GM12878 (cell line): ENCODE measurements around the gene HRH3. TPM values are rescaled to one million over a fixed set of nuclear protein-coding genes. Genes with fewer than 3 reads are reported as not detected.

Experiments
- ATAC-seq: fragments of 200-7000 bp; cut with Tn5 transposase; 3 replicates; pipeline ENCODE4 v1.9.1; 2020; ENCODE audit warnings: mild to moderate bottlenecking, moderate library complexity
- BruUV-seq: library from RNA; stranded (reverse); fragments of 400-500 nt; replicated peaks from 2 replicates; lab custom pipeline; 2021; lab: Mats Ljungman, UMichigan
- CTCF ChIA-PET: fragments of 300-600 bp; sonication (Branson Sonifier 250); formaldehyde crosslinking; extraction: SDS; loops from one replicate; lab custom pipeline; 2021; ENCODE audit warnings: inconsistent platforms; lab: Yijun Ruan, JAX
- POLR2A ChIA-PET: fragments of 350-600 bp; formaldehyde crosslinking; extraction: SDS; loops from one replicate; lab custom pipeline; 2021; ENCODE audit warnings: inconsistent platforms; lab: Charles Lee
- RAD21 ChIA-PET: fragments of 300-600 bp; sonication (Branson Sonifier 250); formaldehyde crosslinking; loops from one replicate; lab custom pipeline; 2023; ENCODE audit warnings: antibody characterized with exemption; ENCODE audit not compliant: unreplicated experiment; lab: Charles Lee
- SMC1A ChIA-PET: fragments of 300-600 bp; sonication (Branson Sonifier 250); formaldehyde crosslinking; loops from one replicate; lab custom pipeline; 2023; ENCODE audit not compliant: unreplicated experiment, uncharacterized antibody; lab: Charles Lee
- DNase-seq: peaks from one replicate; pipeline ENCODE4 v3.0.0-alpha.2; 2011; ENCODE audit warnings: low read depth, low spot score
- FAIRE-seq: peaks from 3 replicates; lab custom pipeline; 2011; peaks lifted over from hg19 to GRCh38; lab: Jason Lieb, UNC
- H2AFZ ChIP-seq: 2 replicates; pipeline ENCODE4 v1.6.0; 2011; ENCODE audit warnings: low read depth, low read length, control low read depth; ENCODE audit not compliant: control insufficient read depth
- H3K27ac ChIP-seq: 2 replicates; pipeline ENCODE4 v1.5.1; 2011; ENCODE audit warnings: control low read depth; ENCODE audit not compliant: control insufficient read depth, insufficient read depth
- H3K27me3 ChIP-seq, 2 experiments: replicated peaks in 1 of 2; 2 replicates each; pipeline versions ENCODE4 v1.6.0 to v1.6.1; 2011; ENCODE audit warnings: low read length in 1 of 2; ENCODE audit not compliant: control insufficient read depth in 2 of 2, insufficient read depth in 2 of 2
- H3K36me3 ChIP-seq, 2 experiments: 2 replicates each; pipeline ENCODE4 v1.5.1; 2011; ENCODE audit warnings: low read length in 1 of 2; ENCODE audit not compliant: control insufficient read depth in 2 of 2, insufficient read depth in 2 of 2
- H3K4me1 ChIP-seq: 2 replicates; pipeline ENCODE4 v1.6.1; 2011; ENCODE audit warnings: mild to moderate bottlenecking, low read length, moderate library complexity, mixed read lengths; ENCODE audit not compliant: control insufficient read depth, insufficient read depth
- H3K4me2 ChIP-seq: 2 replicates; pipeline ENCODE4 v1.6.0; 2011; ENCODE audit warnings: control low read depth; ENCODE audit not compliant: control insufficient read depth, insufficient read depth
- H3K4me3 ChIP-seq: fragments of 200-600 bp; sonication (generic); 2 replicates; pipeline ENCODE4 v1.5.1; 2016
- H3K79me2 ChIP-seq: 2 replicates; pipeline ENCODE4 v1.6.0; 2011; ENCODE audit warnings: low read length; ENCODE audit not compliant: control insufficient read depth, insufficient read depth
- H3K9ac ChIP-seq: 2 replicates; pipeline ENCODE4 v1.8.0; 2011; ENCODE audit warnings: low read length, control low read depth, mixed read lengths; ENCODE audit not compliant: control insufficient read depth, insufficient read depth
- H3K9me3 ChIP-seq: replicated peaks from 3 replicates; pipeline ENCODE4 v1.5.1; 2011; ENCODE audit warnings: mild to moderate bottlenecking, low read length; ENCODE audit not compliant: control insufficient read depth, insufficient read depth
- H4K20me1 ChIP-seq: 2 replicates; pipeline ENCODE4 v1.6.0; 2011; ENCODE audit not compliant: control insufficient read depth, insufficient read depth
- ATF2 ChIP-seq: IDR thresholded peaks from 2 replicates; pipeline ENCODE4 v1.6.1; 2012; ENCODE audit warnings: low read length, inconsistent platforms
- BACH1 ChIP-seq: fragments of 450-650 bp; IDR thresholded peaks from 2 replicates; pipeline ENCODE4 v1.6.1; 2017; ENCODE audit warnings: mild to moderate bottlenecking, borderline replicate concordance
- CHD2 ChIP-seq: IDR thresholded peaks from 2 replicates; pipeline ENCODE4 v1.6.1; 2011; ENCODE audit warnings: low read depth, low read length, improper control_type of control experiment, borderline replicate concordance
- CREM ChIP-seq: IDR thresholded peaks from 2 replicates; pipeline ENCODE4 v1.6.1; 2014; ENCODE audit warnings: antibody characterized with exemption, low read depth
- CTCF ChIP-seq, 3 experiments: IDR thresholded peaks in 2 of 3; conservative IDR thresholded peaks in 1 of 3; 2 replicates each; pipeline ENCODE4 v1.5.1; 2011; ENCODE audit warnings: low read depth in 3 of 3, low read length in 3 of 3, mild to moderate bottlenecking in 3 of 3, control low read depth in 2 of 3, moderate library complexity in 2 of 3, inconsistent platforms in 1 of 3, mixed read lengths in 1 of 3; ENCODE audit not compliant: control insufficient read depth in 2 of 3, insufficient read depth in 1 of 3; ENCODE audit errors: extremely low read depth in 1 of 3
- ETV6 ChIP-seq, 2 experiments: fragments of 450-650 bp in 1 of 2; IDR thresholded peaks in 1 of 2; conservative IDR thresholded peaks in 1 of 2; 2 replicates each; pipeline ENCODE4 v1.6.1; 2014; ENCODE audit warnings: antibody characterized with exemption in 1 of 2, borderline replicate concordance in 1 of 2, low read depth in 1 of 2, mild to moderate bottlenecking in 1 of 2, moderate library complexity in 1 of 2
- HSF1 ChIP-seq: fragments of 150-350 bp; IDR thresholded peaks from 2 replicates; pipeline ENCODE4 v1.6.1; 2014; ENCODE audit warnings: mild to moderate bottlenecking, low read depth, low read length
- MEF2A ChIP-seq: IDR thresholded peaks from 2 replicates; pipeline ENCODE4 v1.6.1; 2011; ENCODE audit warnings: low read depth, mild to moderate bottlenecking, low read length, moderate library complexity; ENCODE audit not compliant: insufficient read depth
- PAX8 ChIP-seq: fragments of 450-650 bp; IDR thresholded peaks from 2 replicates; pipeline ENCODE4 v1.6.1; 2017; ENCODE audit warnings: mild to moderate bottlenecking, moderate library complexity
- RBBP5 ChIP-seq: fragments of 200-600 bp; sonication (generic); conservative IDR thresholded peaks from 2 replicates; pipeline ENCODE4 v1.6.1; 2016
- SMC3 ChIP-seq: IDR thresholded peaks from 2 replicates; pipeline ENCODE4 v1.6.1; 2011; ENCODE audit warnings: low read length, improper control_type of control experiment, borderline replicate concordance
- SPI1 ChIP-seq: IDR thresholded peaks from 2 replicates; pipeline ENCODE4 v1.6.1; 2011; ENCODE audit warnings: low read depth, mild to moderate bottlenecking, low read length, moderate library complexity, borderline replicate concordance; ENCODE audit not compliant: insufficient read depth
- SREBF1 ChIP-seq: IDR thresholded peaks from 2 replicates; pipeline ENCODE4 v1.6.1; 2012; ENCODE audit warnings: mild to moderate bottlenecking, low read length
- SREBF2 ChIP-seq: IDR thresholded peaks from 2 replicates; pipeline ENCODE4 v1.6.1; 2012; ENCODE audit warnings: mild to moderate bottlenecking, low read length
- SRF ChIP-seq, 2 experiments: IDR thresholded peaks; 2 replicates each; pipeline ENCODE4 v1.6.1; 2011; ENCODE audit warnings: low read depth in 2 of 2, low read length in 2 of 2, mild to moderate bottlenecking in 1 of 2, moderate library complexity in 1 of 2
- SUPT20H ChIP-seq: IDR thresholded peaks from 2 replicates; pipeline ENCODE4 v1.6.1; 2011; ENCODE audit warnings: low read depth, mild to moderate bottlenecking, low read length, moderate library complexity, borderline replicate concordance; ENCODE audit not compliant: control insufficient read depth
- TARDBP ChIP-seq: IDR thresholded peaks from 2 replicates; pipeline ENCODE4 v1.6.1; 2016; ENCODE audit warnings: borderline replicate concordance
- ZBED1 ChIP-seq: IDR thresholded peaks from 2 replicates; pipeline ENCODE4 v1.6.1; 2016; ENCODE audit warnings: borderline replicate concordance
- ZNF384 ChIP-seq: IDR thresholded peaks from 2 replicates; pipeline ENCODE4 v1.6.1; 2012; ENCODE audit warnings: low read depth, mild to moderate bottlenecking, low read length, improper control_type of control experiment, borderline replicate concordance
- WGBS: methylation state at CpG from one replicate; pipeline ENCODE4 v1.1.6; 2016; ENCODE audit warnings: low lambda C conversion rate; ENCODE audit not compliant: insufficient replicate concordance, insufficient coverage; ENCODE audit errors: missing lambda C conversion rate; 5-methylcytosine and 5-hydroxymethylcytosine counted together
- in situ Hi-C: fragments of 300-500 bp; cut with MboI; formaldehyde crosslinking; loops from 9 replicates; pipeline ENCODE4 v1.14.3; 2018; ENCODE audit warnings: mixed read lengths
- intact Hi-C: fragments of 100-400 bp; cut with micrococcal nuclease; formaldehyde crosslinking; loops from one replicate; pipeline ENCODE4 v1.14.2; 2022; ENCODE audit not compliant: unreplicated experiment
- polyA plus RNA-seq, 11 experiments: library from polyadenylated mRNA; depleted of rRNA in 4 of 11; unstranded in 6 of 11; stranded (reverse) in 5 of 11; fragments of >200 nt; fragmentation: Nextera tagmentation in 4 of 11; fragmentation: Illumina TruSeq in 1 of 11; extraction: Ambion mirVana in 4 of 11; extraction: Trizol in 1 of 11; gene quantifications; 1 replicate in 1 of 11; 2 replicates in 10 of 11; pipeline versions ENCODE4 v1.2.1 to v1.2.3, GENCODE V29; 2011 to 2016; ENCODE audit warnings: inconsistent platforms in 2 of 11, missing spikeins in 2 of 11, low read depth in 1 of 11
- total RNA-seq, 4 experiments: library from RNA; depleted of rRNA in 3 of 4; stranded (reverse); fragments of >200 nt in 3 of 4; fragmentation: Illumina TruSeq in 1 of 4; extraction: Trizol in 1 of 4; gene quantifications; 2 replicates each; pipeline versions ENCODE4 v1.2.1 to v1.2.3, GENCODE V29; 2013 to 2021

Gene HRH3
- total and polyA plus RNA-seq, 10 of the 15 experiments (the other 5 are each of a cell fraction or from before 2014, with no cell fraction given): not detected

- Histone ChIP-seq H3K4me3 (no peak overlapping the region), H3K27ac (no peak overlapping the region), H3K79me2 (no peaks in the 10 kb centered on the region), H3K27me3 (no peaks in the 10 kb centered on the region), H3K9ac (no peak overlapping the region), H4K20me1 (no peaks in the 10 kb centered on the region), H3K36me3 (no peaks in the 10 kb centered on the region), H3K4me2 (no peak overlapping the region), H2AFZ (no peak overlapping the region), H3K4me1 (peaks cover 5% of the 10 kb centered on the region), H3K9me3 (no peaks in the 10 kb centered on the region; the same call in 2 of the 3 replicates)
- TF ChIP-seq CTCF (IDR thresholded peaks at IDR 0.05 in 2 of 3, conservative IDR thresholded peaks at IDR 0.05 in 1 of 3; ENCODE audit: control insufficient read depth in 2 of 3, extremely low read depth in 1 of 3, insufficient read depth in 1 of 3, low read depth in 3 of 3, low read length in 3 of 3): no peak
- no peak for TF ChIP-seq SREBF2
- no peak for TF ChIP-seq SPI1
- TF ChIP-seq ETV6 (conservative IDR thresholded peaks at IDR 0.05 in 1 of 2, IDR thresholded peaks at IDR 0.05 in 1 of 2; ENCODE audit: borderline replicate concordance in 1 of 2, low read depth in 1 of 2): no peak
- TF ChIP-seq MEF2A: no peak
- TF ChIP-seq ATF2: no peak
- TF ChIP-seq PAX8: no peak
- no peak for TF ChIP-seq HSF1
- no peak for TF ChIP-seq SUPT20H
- no peak for TF ChIP-seq SMC3
- TF ChIP-seq ZBED1: no peak
- TF ChIP-seq SRF (IDR thresholded peaks at IDR 0.05; ENCODE audit: low read depth in 2 of 2, low read length in 2 of 2): no peak
- no peak for TF ChIP-seq RBBP5
- no peak for TF ChIP-seq SREBF1
- TF ChIP-seq CHD2: no peak
- TF ChIP-seq BACH1: no peak
- no peak for TF ChIP-seq TARDBP
- TF ChIP-seq CREM: no peak
- TF ChIP-seq ZNF384: no peak
- intact Hi-C loops: no loop called here
- ChIA-PET SMC1A (no interaction called here), POLR2A (no interaction called here), RAD21 (no interaction called here), CTCF (no interaction called here)
- BruUV-seq: no TSS peak
- no peak for FAIRE-seq
- DNase-seq: no peak
- in situ Hi-C loops: no loop called here
- 59% methylated on average over 18 of the region's 18 CpGs for WGBS
- ATAC-seq: no peak
These were observed 12.9 kb upstream of the HRH3 start for GRCh38 chr20:62232770-62233645.
